HFFc6 (cell line): Measurements from ENCODE around the gene DMXL1. TPM values are rescaled to one million over a fixed set of nuclear protein-coding genes. Genes with fewer than 3 reads are reported as not detected.
"Not testable (repeated sequence)": the region's sequence is repeated elsewhere in the genome, so short reads cannot be mapped to it uniquely, and the experiment has no call there.

Experiments used
- DNase-seq: peaks from one replicate; pipeline ENCODE4 v3.0.0-alpha.2; 2018
- H3K27ac Mint-ChIP-seq: 2 replicates; pipeline ENCODE4 v1.8.0; 2020; ENCODE audit warnings: mild to moderate bottlenecking, mixed read lengths
- H3K27me3 Mint-ChIP-seq: 2 replicates; pipeline ENCODE4 v1.8.0; 2021; ENCODE audit warnings: mild to moderate bottlenecking, moderate library complexity, mixed read lengths; ENCODE audit not compliant: insufficient read depth
- H3K36me3 Mint-ChIP-seq: 2 replicates; pipeline ENCODE4 v1.8.0; 2021; ENCODE audit warnings: low read depth, mixed read lengths
- H3K4me1 Mint-ChIP-seq: 2 replicates; pipeline ENCODE4 v1.8.0; 2020; ENCODE audit warnings: low read depth, mixed read lengths
- H3K4me3 Mint-ChIP-seq: 2 replicates; pipeline ENCODE4 v1.8.0; 2020; ENCODE audit warnings: mild to moderate bottlenecking, moderate library complexity, mixed read lengths
- H3K9me3 Mint-ChIP-seq: 2 replicates; pipeline ENCODE4 v1.8.0; 2020; ENCODE audit warnings: mild to moderate bottlenecking, mixed read lengths
- CTCF ChIP-seq: fragments of 200-600 bp; sonication (generic); IDR thresholded peaks from 2 replicates; pipeline ENCODE4 v1.5.0; 2021; ENCODE audit warnings: antibody characterized with exemption, mild to moderate bottlenecking
- total RNA-seq, 6 experiments: library from RNA; stranded (reverse); fragmentation: NEBNext Ultra II Directional; extraction: Animal tissue kit (Norgen Biotek cat#: 25700); gene quantifications; 2 replicates in 1 of 6; 3 replicates in 5 of 6; pipeline ENCODE4 v1.2.3, GENCODE V29; 2021

The DMXL1 gene
- total RNA-seq, 6 experiments from 2014 or later: 19.8 to 23.1 (median 21.5) TPM

GRCh38 chr5:119112151-119112550 is 41.3 kb downstream of the DMXL1 start:
- Mint-ChIP-seq H3K4me1 (no peaks in the 10 kb centered on the region; the same call in 1 of the 2 replicates), H3K9me3 (no peaks in the 10 kb centered on the region), H3K27me3 (no peaks in the 10 kb centered on the region), H3K36me3 (peaks cover 14% of the 10 kb centered on the region; the same call in 1 of the 2 replicates), H3K27ac (no peak overlapping the region), H3K4me3 (no peak overlapping the region)
- DNase-seq: no peak
- no peak for TF ChIP-seq CTCF

GRCh38 chr5:119117237-119117636 is 46.4 kb downstream of the DMXL1 start:
- H3K27ac Mint-ChIP-seq: no peak overlapping the region
- H3K4me3 Mint-ChIP-seq: no peak overlapping the region
- no peaks in the 10 kb centered on the region; the same call in 1 of the 2 replicates for H3K4me1 Mint-ChIP-seq

GRCh38 chr5:119118000-119118399 is 47.1 kb downstream of the DMXL1 start:
- Mint-ChIP-seq H3K4me1 (no peaks in the 10 kb centered on the region), H3K36me3 (peaks cover 13% of the 10 kb centered on the region), H3K27ac (no peak overlapping the region), H3K9me3 (no peaks in the 10 kb centered on the region), H3K27me3 (peaks cover 2% of the 10 kb centered on the region), H3K4me3 (no peak overlapping the region)
- no peak for TF ChIP-seq CTCF
- DNase-seq: no peak

More at GRCh38 chr5:119117237-119117636, 46.4 kb downstream of the DMXL1 start:
- H3K9me3 Mint-ChIP-seq: no peaks in the 10 kb centered on the region
- TF ChIP-seq CTCF: no peak
- H3K36me3 Mint-ChIP-seq: peaks cover 15% of the 10 kb centered on the region
- no peak for DNase-seq
- H3K27me3 Mint-ChIP-seq: peaks cover 2% of the 10 kb centered on the region

GRCh38 chr5:119120893-119121292 is 50.0 kb downstream of the DMXL1 start:
- H3K4me3 Mint-ChIP-seq: no peak overlapping the region

GRCh38 chr5:119122474-119122873 is 51.6 kb downstream of the DMXL1 start:
- not testable (repeated sequence) for H3K4me3 Mint-ChIP-seq

More at GRCh38 chr5:119120893-119121292, 50.0 kb downstream of the DMXL1 start:
- DNase-seq: no peak
- no peaks in the 10 kb centered on the region for H3K4me1 Mint-ChIP-seq
- H3K9me3 Mint-ChIP-seq: no peaks in the 10 kb centered on the region
- peaks cover 2% of the 10 kb centered on the region for H3K27me3 Mint-ChIP-seq
- no peak overlapping the region for H3K27ac Mint-ChIP-seq
- H3K36me3 Mint-ChIP-seq: peaks cover 13% of the 10 kb centered on the region
- no peak for TF ChIP-seq CTCF

GRCh38 chr5:119123280-119123679 is 52.4 kb downstream of the DMXL1 start:
- Mint-ChIP-seq H3K27me3 (no peaks in the 10 kb centered on the region; the same call in 1 of the 2 replicates), H3K9me3 (no peaks in the 10 kb centered on the region), H3K4me1 (no peaks in the 10 kb centered on the region), H3K36me3 (peaks cover 13% of the 10 kb centered on the region), H3K27ac (no peak overlapping the region), H3K4me3 (no peak overlapping the region)
- no peak for TF ChIP-seq CTCF
- DNase-seq: no peak

More at GRCh38 chr5:119122474-119122873, 51.6 kb downstream of the DMXL1 start:
- not testable (repeated sequence) for H3K27ac Mint-ChIP-seq, H3K27me3 Mint-ChIP-seq, H3K9me3 Mint-ChIP-seq, H3K4me1 Mint-ChIP-seq, DNase-seq
- H3K36me3 Mint-ChIP-seq: peaks cover 13% of the 10 kb centered on the region
